B cell (primary cell): ENCODE data around the gene LHX1.

Experiments used
- EZH2 ChIP-seq: IDR thresholded peaks from 2 replicates; pipeline ENCODE4 v1.6.1; 2012; ENCODE audit warnings: borderline replicate concordance, low read depth, mild to moderate bottlenecking, moderate library complexity, low read length; ENCODE audit not compliant: insufficient read depth, poor library complexity, severe bottlenecking
- TF ChIP-seq, protein P1 (sequence below): fragments of 200-600 bp; IDR thresholded peaks from one replicate; pipeline ENCODE4 v1.8.0; 2022; ENCODE audit warnings: antibody characterized with exemption, mild to moderate bottlenecking

DNA sequence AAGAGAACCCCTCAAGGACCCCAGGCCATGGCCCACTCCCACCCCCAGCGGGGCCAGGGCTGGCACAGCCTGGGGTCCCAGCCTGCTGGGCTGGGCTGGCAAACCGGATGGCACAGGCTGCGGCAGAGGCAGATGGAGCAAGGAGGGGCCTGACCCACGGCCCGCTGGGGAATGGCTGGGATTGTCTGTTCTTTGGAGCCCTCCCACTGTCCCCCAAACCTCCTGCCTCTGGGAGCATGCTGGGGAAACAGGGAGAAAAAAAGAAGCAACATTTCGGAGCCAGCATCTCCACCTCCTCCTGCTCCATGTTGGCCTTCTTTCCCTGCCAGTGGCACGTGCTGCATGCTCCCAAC is 37.1 kb upstream of the LHX1 start:
- TF ChIP-seq, protein P1, sequence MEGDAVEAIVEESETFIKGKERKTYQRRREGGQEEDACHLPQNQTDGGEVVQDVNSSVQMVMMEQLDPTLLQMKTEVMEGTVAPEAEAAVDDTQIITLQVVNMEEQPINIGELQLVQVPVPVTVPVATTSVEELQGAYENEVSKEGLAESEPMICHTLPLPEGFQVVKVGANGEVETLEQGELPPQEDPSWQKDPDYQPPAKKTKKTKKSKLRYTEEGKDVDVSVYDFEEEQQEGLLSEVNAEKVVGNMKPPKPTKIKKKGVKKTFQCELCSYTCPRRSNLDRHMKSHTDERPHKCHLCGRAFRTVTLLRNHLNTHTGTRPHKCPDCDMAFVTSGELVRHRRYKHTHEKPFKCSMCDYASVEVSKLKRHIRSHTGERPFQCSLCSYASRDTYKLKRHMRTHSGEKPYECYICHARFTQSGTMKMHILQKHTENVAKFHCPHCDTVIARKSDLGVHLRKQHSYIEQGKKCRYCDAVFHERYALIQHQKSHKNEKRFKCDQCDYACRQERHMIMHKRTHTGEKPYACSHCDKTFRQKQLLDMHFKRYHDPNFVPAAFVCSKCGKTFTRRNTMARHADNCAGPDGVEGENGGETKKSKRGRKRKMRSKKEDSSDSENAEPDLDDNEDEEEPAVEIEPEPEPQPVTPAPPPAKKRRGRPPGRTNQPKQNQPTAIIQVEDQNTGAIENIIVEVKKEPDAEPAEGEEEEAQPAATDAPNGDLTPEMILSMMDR, result no peak
- no peak for TF ChIP-seq EZH2
